Stimulated activated memory B cell treated with anti-CD40 and anti-IgM and Interleukin-4, amounts not matched to agents 10 μg/mL and 1 μg/mL and 100 μg/mL, for 72 hours (primary cell): ENCODE data around the gene PRODH.
"Not testable (repeated sequence)": the region's sequence is repeated elsewhere in the genome, so short reads cannot be mapped to it uniquely, and the experiment has no call there.

Experiments used
- ATAC-seq: fragments of 150-1000 bp; cut with Tn5 transposase; 2 replicates; pipeline ENCODE4 v1.10.0; 2021
- H3K27ac Mint-ChIP-seq: one replicate; pipeline ENCODE4 v1.8.0; 2022; ENCODE audit warnings: mild to moderate bottlenecking, mixed read lengths
- H3K27me3 Mint-ChIP-seq: one replicate; pipeline ENCODE4 v1.8.0; 2022; ENCODE audit warnings: mixed read lengths
- H3K36me3 Mint-ChIP-seq: one replicate; pipeline ENCODE4 v1.8.0; 2022; ENCODE audit warnings: mixed read lengths
- H3K4me1 Mint-ChIP-seq: one replicate; pipeline ENCODE4 v1.8.0; 2022; ENCODE audit warnings: mixed read lengths
- H3K4me3 Mint-ChIP-seq: one replicate; pipeline ENCODE4 v1.8.0; 2022; ENCODE audit warnings: mild to moderate bottlenecking, moderate library complexity, mixed read lengths
- H3K9me3 Mint-ChIP-seq: one replicate; pipeline ENCODE4 v1.8.0; 2022; ENCODE audit warnings: mixed read lengths

PRODH gene

DNA sequence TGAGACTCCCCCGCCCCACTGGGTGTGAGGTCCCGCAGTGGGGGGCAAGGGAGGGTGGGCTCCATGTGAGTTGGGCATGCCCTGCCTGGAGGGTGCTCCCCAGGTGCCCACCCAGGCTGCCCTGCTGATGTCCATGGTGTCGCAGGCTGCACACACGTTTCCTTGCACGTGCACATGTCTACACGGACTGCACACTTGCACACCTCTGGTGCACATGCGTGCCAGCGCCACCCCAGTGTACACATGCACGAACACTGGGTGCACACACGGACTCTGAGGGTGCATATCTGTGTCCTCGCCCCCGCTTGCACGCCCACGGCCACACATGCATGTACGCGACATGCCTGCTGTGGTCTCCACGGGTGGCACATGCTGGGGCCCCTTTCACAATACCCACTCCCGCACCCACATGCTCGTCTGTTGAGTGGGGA is 35.2 kb upstream of the PRODH start:
- Mint-ChIP-seq H3K36me3 (no peaks in the 10 kb centered on the region), H3K4me1 (peaks cover 6% of the 10 kb centered on the region), H3K27ac (no peak overlapping the region), H3K9me3 (no peaks in the 10 kb centered on the region), H3K27me3 (peaks cover 64% of the 10 kb centered on the region), H3K4me3 (no peak overlapping the region)
- ATAC-seq: no peak

DNA sequence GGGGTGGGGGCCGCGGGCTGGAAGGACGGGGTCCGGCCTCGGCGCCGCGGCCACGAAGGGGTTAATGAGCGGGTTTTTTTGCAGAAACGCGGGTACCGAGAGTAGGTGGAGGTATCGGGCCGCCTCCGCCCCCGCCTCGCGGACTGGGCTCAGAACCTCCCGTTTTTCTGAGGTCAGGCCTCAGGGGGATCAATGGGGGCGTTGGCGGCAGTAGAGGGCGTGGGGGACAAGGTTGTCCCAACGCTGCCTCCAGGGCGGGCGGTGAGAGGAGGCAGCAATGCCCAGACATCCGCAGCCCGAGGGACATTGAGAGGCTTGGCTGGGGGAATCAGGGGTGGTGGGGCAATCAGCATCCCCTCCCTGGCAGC is 34.8 kb upstream of the PRODH start:
- Mint-ChIP-seq H3K27ac (no peak overlapping the region), H3K4me1 (peaks cover 6% of the 10 kb centered on the region), H3K4me3 (no peak overlapping the region), H3K36me3 (no peaks in the 10 kb centered on the region), H3K9me3 (no peaks in the 10 kb centered on the region), H3K27me3 (peaks cover 64% of the 10 kb centered on the region)
- no peak for ATAC-seq

DNA sequence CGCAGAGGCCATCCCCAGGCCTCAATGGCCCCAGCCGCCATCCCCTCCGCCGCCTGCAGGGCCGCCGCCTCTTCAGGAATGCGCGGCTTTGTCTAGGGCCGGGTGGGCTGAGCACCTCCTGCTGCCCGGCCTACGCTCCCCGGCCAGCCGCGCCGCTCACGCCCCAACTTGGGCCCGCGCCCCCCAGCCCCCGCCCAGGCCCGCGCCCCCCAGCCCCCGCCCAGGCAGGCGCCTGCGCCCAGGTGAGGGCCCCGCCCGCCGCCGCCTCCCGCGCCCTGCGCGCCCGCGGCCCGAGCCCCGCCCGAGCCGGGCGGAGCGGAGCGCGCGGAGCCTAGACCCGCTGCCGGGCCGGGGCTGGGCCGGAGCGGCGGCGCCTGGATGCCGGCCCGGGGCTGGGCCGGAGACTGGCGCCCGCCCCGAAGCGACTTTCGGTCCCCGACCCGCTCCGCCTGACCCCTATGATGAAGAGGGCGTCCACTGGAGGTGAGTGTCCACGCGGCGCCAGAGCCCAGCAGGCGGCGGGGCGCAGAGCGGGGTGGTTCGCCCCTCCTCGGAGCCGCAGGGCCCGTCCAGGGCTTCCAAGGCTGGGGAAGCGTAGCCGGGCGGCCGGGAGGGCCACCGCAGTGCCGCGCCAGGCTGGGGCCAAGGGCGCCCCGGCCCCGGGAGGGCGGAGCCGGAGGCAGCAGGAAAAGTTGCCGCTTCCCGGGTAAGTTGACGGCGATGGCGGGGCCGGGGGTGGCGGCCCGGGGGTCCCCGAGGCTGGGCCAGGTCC is 34.3 kb upstream of the PRODH start:
- Mint-ChIP-seq H3K9me3 (no peaks in the 10 kb centered on the region), H3K27me3 (peaks cover 64% of the 10 kb centered on the region), H3K4me1 (peaks cover 6% of the 10 kb centered on the region), H3K36me3 (no peaks in the 10 kb centered on the region), H3K4me3 (no peak overlapping the region), H3K27ac (no peak overlapping the region)
- peak; percentile 25 for ATAC-seq

DNA sequence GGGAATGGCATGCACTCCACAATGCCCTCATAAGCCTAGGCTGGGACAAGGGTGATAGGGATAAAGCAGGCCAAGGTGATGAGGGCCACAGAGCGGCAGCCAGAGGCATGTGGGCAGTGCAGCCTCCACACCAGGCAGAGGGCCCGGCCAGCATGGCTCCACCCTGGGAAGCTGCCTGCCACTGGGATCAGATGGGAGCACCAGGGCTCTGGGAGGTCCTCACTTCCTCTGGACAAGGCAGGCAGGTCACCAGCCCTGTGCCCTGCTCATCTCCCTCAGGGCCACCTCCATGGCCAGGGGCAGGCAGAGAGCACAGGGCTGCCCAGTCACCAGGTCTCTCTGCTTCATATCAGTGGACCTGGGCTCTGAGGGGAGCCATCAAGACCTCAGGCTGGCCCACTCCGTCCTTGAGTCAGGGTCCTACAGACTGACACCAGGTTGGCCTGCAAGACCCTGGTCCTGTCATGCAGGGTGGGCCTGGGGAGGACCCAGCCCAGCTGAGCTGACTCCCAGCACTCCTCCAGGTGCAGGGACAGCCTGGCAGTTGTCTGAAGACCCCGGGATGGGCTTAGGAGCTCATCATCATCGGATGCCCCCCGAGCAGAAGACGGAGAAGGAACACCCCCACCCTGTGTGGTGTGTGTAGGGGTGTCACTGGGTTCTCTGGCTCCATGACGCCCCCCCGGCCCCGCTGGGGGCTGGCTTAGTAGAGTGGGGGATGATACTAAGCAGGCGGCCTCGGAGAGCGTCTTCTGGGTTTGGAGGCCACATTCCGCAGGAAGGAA is 33.3 kb upstream of the PRODH start:
- not testable (repeated sequence) for H3K36me3 Mint-ChIP-seq, H3K27ac Mint-ChIP-seq, H3K4me1 Mint-ChIP-seq, H3K9me3 Mint-ChIP-seq, ATAC-seq
- Mint-ChIP-seq H3K4me3 (peak overlapping the region; percentile 52), H3K27me3 (peaks cover 56% of the 10 kb centered on the region)

GRCh38 chr22:18968011-18968749 is 32.1 kb upstream of the PRODH start:
- no peak overlapping the region for H3K4me3 Mint-ChIP-seq
- no peaks in the 10 kb centered on the region for H3K36me3 Mint-ChIP-seq

GRCh38 chr22:18967391-18968010 is 31.4 kb upstream of the PRODH start:
- not testable (repeated sequence) for H3K4me3 Mint-ChIP-seq, H3K4me1 Mint-ChIP-seq, H3K27ac Mint-ChIP-seq, ATAC-seq, H3K36me3 Mint-ChIP-seq, H3K9me3 Mint-ChIP-seq
- H3K27me3 Mint-ChIP-seq: peaks cover 51% of the 10 kb centered on the region

More at GRCh38 chr22:18968011-18968749, 32.1 kb upstream of the PRODH start:
- ATAC-seq: no peak
- Mint-ChIP-seq H3K4me1 (peaks cover 6% of the 10 kb centered on the region), H3K9me3 (no peaks in the 10 kb centered on the region), H3K27me3 (peaks cover 49% of the 10 kb centered on the region), H3K27ac (no peak overlapping the region)

GRCh38 chr22:18966748-18967147 is 30.7 kb upstream of the PRODH start:
- H3K4me3 Mint-ChIP-seq: no peak overlapping the region
- peaks cover 6% of the 10 kb centered on the region for H3K4me1 Mint-ChIP-seq
- peaks cover 53% of the 10 kb centered on the region for H3K27me3 Mint-ChIP-seq
- H3K27ac Mint-ChIP-seq: no peak overlapping the region
- no peaks in the 10 kb centered on the region for H3K9me3 Mint-ChIP-seq
- no peak for ATAC-seq
- H3K36me3 Mint-ChIP-seq: no peaks in the 10 kb centered on the region

DNA sequence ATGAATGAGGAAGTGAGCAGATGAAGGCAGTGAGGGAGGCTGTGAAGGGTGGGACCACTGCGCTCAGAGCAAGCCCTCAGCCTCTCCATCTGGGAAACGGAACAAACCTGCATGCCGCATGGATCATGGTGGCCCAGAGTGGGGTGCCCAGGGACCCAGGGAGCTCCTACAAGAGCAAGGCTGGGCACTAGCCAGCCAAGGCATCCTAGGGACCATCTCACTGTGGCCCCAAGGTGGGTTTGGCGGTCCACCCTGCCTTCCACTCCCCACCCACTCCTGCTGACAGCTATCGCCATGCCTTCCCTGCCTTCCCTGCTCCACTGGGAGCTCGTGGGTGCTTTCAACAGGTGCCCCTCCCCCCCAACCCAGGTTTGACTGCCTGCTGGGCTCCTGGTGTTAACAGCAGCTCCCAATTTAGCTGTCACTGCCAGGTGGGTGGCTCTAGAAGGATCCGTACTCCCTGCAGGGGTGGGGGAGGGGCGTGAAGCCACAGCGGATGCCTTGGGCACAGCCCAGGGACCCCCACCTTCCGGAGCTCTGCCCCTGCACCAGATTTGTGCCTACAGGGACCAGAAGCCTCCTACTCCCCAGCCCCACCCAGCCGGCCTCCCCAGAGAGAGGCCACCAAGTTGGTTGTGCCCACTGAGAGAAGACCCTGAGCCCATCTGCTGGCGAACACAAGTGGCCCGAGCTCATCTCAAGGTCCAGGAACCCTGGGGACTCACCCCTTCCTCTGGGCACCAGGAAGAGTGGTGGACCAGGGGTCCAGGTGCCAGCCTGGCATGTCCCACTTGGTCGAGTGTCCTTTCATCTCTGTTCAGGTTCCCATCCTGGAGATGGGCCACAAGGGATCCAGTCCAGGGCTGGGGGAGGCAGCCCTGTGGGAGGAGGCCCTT is 29.7 kb upstream of the PRODH start:
- Mint-ChIP-seq H3K27me3 (peaks cover 54% of the 10 kb centered on the region), H3K4me3 (no peak overlapping the region)

DNA sequence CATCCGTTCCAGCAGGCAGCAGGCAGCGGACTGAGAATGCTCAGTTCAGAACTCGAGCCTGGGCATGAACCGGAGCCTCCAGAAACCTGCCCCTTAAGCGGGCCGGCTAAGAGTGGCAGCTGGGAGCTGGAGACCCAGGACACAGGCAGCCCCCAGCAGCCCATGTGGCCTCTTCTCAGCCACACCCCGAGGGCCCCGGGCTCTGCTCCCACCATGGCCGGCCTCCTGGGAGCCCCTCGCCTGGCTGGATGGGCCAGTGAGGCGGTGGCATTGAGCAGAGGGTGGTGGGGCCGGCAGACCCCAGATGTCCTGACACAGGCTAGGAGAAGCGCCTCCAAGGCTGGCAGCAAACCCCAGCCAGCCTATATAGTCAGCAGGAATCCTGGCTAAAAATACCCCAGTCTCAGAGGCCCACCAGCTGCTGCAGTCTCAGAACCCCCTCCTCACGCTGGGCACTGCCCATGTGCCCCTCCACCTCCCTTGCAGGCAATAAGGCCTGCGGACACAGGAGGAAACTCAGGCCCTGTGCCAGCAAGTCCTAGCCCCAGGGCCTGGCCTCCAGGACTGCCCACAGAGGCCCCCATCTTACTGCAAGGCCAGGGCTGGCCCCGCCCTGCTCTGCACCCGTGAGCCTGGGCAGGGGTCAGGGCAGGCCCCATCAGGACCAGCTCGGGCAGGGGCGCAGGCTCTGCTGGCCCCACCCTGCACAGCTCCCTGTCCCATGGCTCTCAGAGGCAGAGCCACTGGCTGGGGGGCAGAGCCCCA is 28.6 kb upstream of the PRODH start:
- H3K27ac Mint-ChIP-seq, H3K36me3 Mint-ChIP-seq, ATAC-seq, H3K4me3 Mint-ChIP-seq, H3K4me1 Mint-ChIP-seq, H3K9me3 Mint-ChIP-seq: not testable (repeated sequence)
- peaks cover 50% of the 10 kb centered on the region for H3K27me3 Mint-ChIP-seq

More for the DNA sequence above, 29.7 kb upstream of the PRODH start:
- H3K9me3 Mint-ChIP-seq: no peaks in the 10 kb centered on the region
- peaks cover 6% of the 10 kb centered on the region for H3K4me1 Mint-ChIP-seq
- no peaks in the 10 kb centered on the region for H3K36me3 Mint-ChIP-seq
- H3K27ac Mint-ChIP-seq: no peak overlapping the region
- no peak for ATAC-seq

GRCh38 chr22:18964051-18964450 is 28.0 kb upstream of the PRODH start:
- not testable (repeated sequence) for H3K9me3 Mint-ChIP-seq, ATAC-seq, H3K4me1 Mint-ChIP-seq, H3K4me3 Mint-ChIP-seq, H3K36me3 Mint-ChIP-seq, H3K27ac Mint-ChIP-seq
- H3K27me3 Mint-ChIP-seq: peaks cover 47% of the 10 kb centered on the region

GRCh38 chr22:18962308-18962635 is 26.2 kb upstream of the PRODH start:
- H3K27ac Mint-ChIP-seq: no peak overlapping the region
- H3K4me1 Mint-ChIP-seq: no peaks in the 10 kb centered on the region
- no peak overlapping the region for H3K4me3 Mint-ChIP-seq
- no peak for ATAC-seq
- H3K27me3 Mint-ChIP-seq: peaks cover 44% of the 10 kb centered on the region
- H3K36me3 Mint-ChIP-seq: no peaks in the 10 kb centered on the region
- H3K9me3 Mint-ChIP-seq: no peaks in the 10 kb centered on the region

- not testable (repeated sequence) for H3K9me3 Mint-ChIP-seq, H3K27ac Mint-ChIP-seq, H3K4me1 Mint-ChIP-seq, ATAC-seq, H3K36me3 Mint-ChIP-seq, H3K4me3 Mint-ChIP-seq
- peaks cover 39% of the 10 kb centered on the region for H3K27me3 Mint-ChIP-seq
These were observed 25.7 kb upstream of the PRODH start for GRCh38 chr22:18961632-18962307.

- ATAC-seq, H3K36me3 Mint-ChIP-seq, H3K9me3 Mint-ChIP-seq, H3K4me1 Mint-ChIP-seq, H3K27ac Mint-ChIP-seq, H3K4me3 Mint-ChIP-seq: not testable (repeated sequence)
- H3K27me3 Mint-ChIP-seq: peaks cover 33% of the 10 kb centered on the region
These were observed 25.1 kb upstream of the PRODH start for GRCh38 chr22:18961201-18961600.
